ENCODE data around the gene TAPBP. TPM values are rescaled to one million over a fixed set of nuclear protein-coding genes. Genes with fewer than 3 reads are reported as not detected.

TAPBP gene
- total and polyA plus RNA-seq, 9 of the 15 experiments (the other 6 are each of a cell fraction or from before 2014, with no cell fraction given), result 5.6 to 74.0 (median 22.3) TPM

GRCh38 chr6:33298773-33299236, 15.1 kb downstream of the TAPBP start, which contains the start of gene RGL2 (continued):
- TF ChIP-seq ZBTB9 (CRISPR knock-in tag; IDR thresholded peaks at IDR 0.05), result no peak; the same call in 1 of the 2 replicates
- TF ChIP-seq CAMTA2 (CRISPR knock-in tag; conservative IDR thresholded peaks at IDR 0.05), result no peak
- TF ChIP-seq E2F1 (CRISPR knock-in tag; IDR thresholded peaks at IDR 0.05), result no peak
- no peak for TF ChIP-seq TCF3 (CRISPR knock-in tag; IDR thresholded peaks at IDR 0.05)
- TF ChIP-seq ZNF445 (CRISPR knock-in tag; IDR thresholded peaks at IDR 0.05; ENCODE audit: low read depth), result no peak
- TF ChIP-seq CHD2 (IDR thresholded peaks at IDR 0.05; ENCODE audit: low read depth, low read length), result no peak
- no peak for TF ChIP-seq ZNF41 (CRISPR knock-in tag; conservative IDR thresholded peaks at IDR 0.05)
- no peak for TF ChIP-seq KLF10 (CRISPR knock-in tag; IDR thresholded peaks at IDR 0.05)
- TF ChIP-seq MYC (IDR thresholded peaks at IDR 0.05; ENCODE audit: low read depth, low read length), result no peak
- TF ChIP-seq MYC (CRISPR knock-in tag; IDR thresholded peaks at IDR 0.05; ENCODE audit: borderline replicate concordance, low read depth), result no peak
- TF ChIP-seq IFI16 (CRISPR knock-in tag; IDR thresholded peaks at IDR 0.05), result no peak
- no peak for TF ChIP-seq KAT8 (IDR thresholded peaks at IDR 0.05; ENCODE audit: low read depth)
- TF ChIP-seq THRB (CRISPR knock-in tag; conservative IDR thresholded peaks at IDR 0.05), result peak; percentile 68
- no peak for TF ChIP-seq JUND (IDR thresholded peaks at IDR 0.05; ENCODE audit: borderline replicate concordance, low read depth, low read length)
- TF ChIP-seq JUND (tag; IDR thresholded peaks at IDR 0.05; ENCODE audit: borderline replicate concordance, low read depth, low read length), result no peak
- TF ChIP-seq EWSR1 (IDR thresholded peaks at IDR 0.05; ENCODE audit: borderline replicate concordance, low read depth, partially characterized antibody), result no peak
- no peak for TF ChIP-seq GABPB2 (CRISPR knock-in tag; conservative IDR thresholded peaks at IDR 0.05)
- no peak for TF ChIP-seq GABPA (tag; conservative IDR thresholded peaks at IDR 0.05; ENCODE audit: low read depth)
- TF ChIP-seq AFF4 (CRISPR knock-in tag; IDR thresholded peaks at IDR 0.05), result no peak
- TF ChIP-seq TBP (optimal IDR thresholded peaks at IDR 0.05; ENCODE audit: low read depth, low read length), result no peak
- peak; percentile 91; the same call in 1 of the 2 replicates for TF ChIP-seq ZBTB2 (IDR thresholded peaks at IDR 0.05)

Measured in K562 (cell line).